Measurements from ENCODE around the gene FRYL. TPM values are rescaled to one million over a fixed set of nuclear protein-coding genes. Genes with fewer than 3 reads are reported as not detected.

FRYL gene
- total and polyA plus RNA-seq, 2 of the 13 experiments (the other 11 are each of a cell fraction or from before 2014, with no cell fraction given): 9.7 to 19.6 TPM

- TF ChIP-seq CEBPZ (IDR thresholded peaks at IDR 0.05; ENCODE audit: low read length): no peak
- no peak for TF ChIP-seq ZNF180 (CRISPR knock-in tag; IDR thresholded peaks at IDR 0.05; ENCODE audit: borderline replicate concordance, low read depth)
- TF ChIP-seq MBNL3 (CRISPR knock-in tag; conservative IDR thresholded peaks at IDR 0.05): no peak
- no peak for TF ChIP-seq YEATS2 (CRISPR knock-in tag; IDR thresholded peaks at IDR 0.05; ENCODE audit: borderline replicate concordance)
These were observed 6.5 kb upstream of the FRYL start (continued) for GRCh38 chr4:48786549-48786948.

- in situ Hi-C loops (cut with HindIII; ENCODE audit: extremely low pct_ligation_motif_present, low pct_unique_long_range_greater_than_20kb) (loop anchor here (25.0 kb wide), 1 partner anchor 198 kb away; no protein-coding TSS in a partner anchor), intact Hi-C loops (cut with micrococcal nuclease; ENCODE audit: unreplicated experiment) (loop anchor here (10.0 kb wide), 1 partner anchor 441 kb away; the partner anchor contains the start of gene SLAIN2)
- no peak overlapping the region for H3K27ac ChIP-seq (ENCODE audit: extremely low read length, insufficient read depth, low read length)
- DNase-seq (ENCODE audit: low spot score) (no peak), FAIRE-seq (no peak), ATAC-seq (no peak)
- no peaks in the 10 kb centered on the region for H4K20me1 ChIP-seq (ENCODE audit: insufficient read depth, low read length)
- peaks cover 20% of the 10 kb centered on the region for H3K4me1 ChIP-seq (ENCODE audit: insufficient read depth, low read length)
- POLR2A ChIA-PET: no interaction called here
- no peaks in the 10 kb centered on the region for H3K36me3 ChIP-seq (replicated peaks in 1 of 2; ENCODE audit: control insufficient read depth in 1 of 2, insufficient read depth in 2 of 2, low read length in 2 of 2)
- no peak overlapping the region for H3K9ac ChIP-seq (ENCODE audit: insufficient read depth, low read depth, low read length)
- BruUV-seq (replicated peaks): no TSS peak
- no peak overlapping the region for H3K4me2 ChIP-seq (ENCODE audit: low read depth, low read length)
- H3K79me2 ChIP-seq (ENCODE audit: insufficient read depth, low read length): no peaks in the 10 kb centered on the region
- H2AFZ ChIP-seq (ENCODE audit: low read length): no peak overlapping the region
- CTCF ChIA-PET (ENCODE audit: low intra/inter-chr PET ratio, low total read pairs): no interaction called here
- H3K4me3 ChIP-seq (replicated peaks in 1 of 3; ENCODE audit: insufficient read depth in 1 of 3, low read depth in 2 of 3, low read length in 3 of 3): no peak overlapping the region
- no peaks in the 10 kb centered on the region for H3K9me3 ChIP-seq (ENCODE audit: low read length)
- no peaks in the 10 kb centered on the region for H3K27me3 ChIP-seq (ENCODE audit: control insufficient read depth in 1 of 2, insufficient read depth in 2 of 2, low read length in 2 of 2)
- no peak for TF ChIP-seq ZBTB3 (CRISPR knock-in tag; IDR thresholded peaks at IDR 0.05; ENCODE audit: borderline replicate concordance, low read depth)
- TF ChIP-seq, protein P1, sequence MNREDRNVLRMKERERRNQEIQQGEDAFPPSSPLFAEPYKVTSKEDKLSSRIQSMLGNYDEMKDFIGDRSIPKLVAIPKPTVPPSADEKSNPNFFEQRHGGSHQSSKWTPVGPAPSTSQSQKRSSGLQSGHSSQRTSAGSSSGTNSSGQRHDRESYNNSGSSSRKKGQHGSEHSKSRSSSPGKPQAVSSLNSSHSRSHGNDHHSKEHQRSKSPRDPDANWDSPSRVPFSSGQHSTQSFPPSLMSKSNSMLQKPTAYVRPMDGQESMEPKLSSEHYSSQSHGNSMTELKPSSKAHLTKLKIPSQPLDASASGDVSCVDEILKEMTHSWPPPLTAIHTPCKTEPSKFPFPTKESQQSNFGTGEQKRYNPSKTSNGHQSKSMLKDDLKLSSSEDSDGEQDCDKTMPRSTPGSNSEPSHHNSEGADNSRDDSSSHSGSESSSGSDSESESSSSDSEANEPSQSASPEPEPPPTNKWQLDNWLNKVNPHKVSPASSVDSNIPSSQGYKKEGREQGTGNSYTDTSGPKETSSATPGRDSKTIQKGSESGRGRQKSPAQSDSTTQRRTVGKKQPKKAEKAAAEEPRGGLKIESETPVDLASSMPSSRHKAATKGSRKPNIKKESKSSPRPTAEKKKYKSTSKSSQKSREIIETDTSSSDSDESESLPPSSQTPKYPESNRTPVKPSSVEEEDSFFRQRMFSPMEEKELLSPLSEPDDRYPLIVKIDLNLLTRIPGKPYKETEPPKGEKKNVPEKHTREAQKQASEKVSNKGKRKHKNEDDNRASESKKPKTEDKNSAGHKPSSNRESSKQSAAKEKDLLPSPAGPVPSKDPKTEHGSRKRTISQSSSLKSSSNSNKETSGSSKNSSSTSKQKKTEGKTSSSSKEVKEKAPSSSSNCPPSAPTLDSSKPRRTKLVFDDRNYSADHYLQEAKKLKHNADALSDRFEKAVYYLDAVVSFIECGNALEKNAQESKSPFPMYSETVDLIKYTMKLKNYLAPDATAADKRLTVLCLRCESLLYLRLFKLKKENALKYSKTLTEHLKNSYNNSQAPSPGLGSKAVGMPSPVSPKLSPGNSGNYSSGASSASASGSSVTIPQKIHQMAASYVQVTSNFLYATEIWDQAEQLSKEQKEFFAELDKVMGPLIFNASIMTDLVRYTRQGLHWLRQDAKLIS (CRISPR knock-in tag; IDR thresholded peaks at IDR 0.05): no peak
- peak; percentile 48 for TF ChIP-seq CEBPB (IDR thresholded peaks at IDR 0.05; ENCODE audit: borderline replicate concordance, low read depth, low read length)
- no peak for TF ChIP-seq STAG1 (CRISPR knock-in tag; IDR thresholded peaks at IDR 0.05)
- peak; percentile 52; the same call in 1 of the 2 replicates for TF ChIP-seq ZNF460 (CRISPR knock-in tag; IDR thresholded peaks at IDR 0.05; ENCODE audit: borderline replicate concordance)
- 0 out of 2 replicates have a peak, but pooled peaks have one; percentile 16 for TF ChIP-seq HMG20A (CRISPR knock-in tag; IDR thresholded peaks at IDR 0.05; ENCODE audit: borderline replicate concordance)
- TF ChIP-seq RXRB (CRISPR knock-in tag; IDR thresholded peaks at IDR 0.05; ENCODE audit: borderline replicate concordance): 0 out of 2 replicates have a peak, but pooled peaks have one; percentile 45
- TF ChIP-seq ZNF878 (CRISPR knock-in tag; IDR thresholded peaks at IDR 0.05): no peak
- TF ChIP-seq, protein P2, sequence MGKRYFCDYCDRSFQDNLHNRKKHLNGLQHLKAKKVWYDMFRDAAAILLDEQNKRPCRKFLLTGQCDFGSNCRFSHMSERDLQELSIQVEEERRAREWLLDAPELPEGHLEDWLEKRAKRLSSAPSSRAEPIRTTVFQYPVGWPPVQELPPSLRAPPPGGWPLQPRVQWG (CRISPR knock-in tag; IDR thresholded peaks at IDR 0.05; ENCODE audit: borderline replicate concordance, low read depth): no peak
- peak; percentile 50; the same call in 1 of the 2 replicates for TF ChIP-seq RXRA (CRISPR knock-in tag; IDR thresholded peaks at IDR 0.05)
- no peak for TF ChIP-seq ZNF577 (CRISPR knock-in tag; IDR thresholded peaks at IDR 0.05; ENCODE audit: borderline replicate concordance, low read depth)
- no peak for TF ChIP-seq MXD4 (CRISPR knock-in tag; IDR thresholded peaks at IDR 0.05)
- TF ChIP-seq RARA (CRISPR knock-in tag; IDR thresholded peaks at IDR 0.05): peak; percentile 97
These were observed 5.2 kb upstream of the FRYL start for GRCh38 chr4:48785302-48785701.

All from HepG2 (cell line).